Right forelimb (tissue), 1 donor: Measurements from ENCODE around the gene FBLN7.

Experiments
- DNase-seq: peaks from one replicate; pipeline ENCODE4 v3.0.0-alpha.2; 2018

Gene FBLN7

GRCh38 chr2:112159454-112159921 is 21.3 kb downstream of the FBLN7 start:
- DNase-seq: no peak

GRCh38 chr2:112160283-112161250 is 22.4 kb downstream of the FBLN7 start:
- DNase-seq: no peak

GRCh38 chr2:112161431-112162145 is 23.4 kb downstream of the FBLN7 start:
- DNase-seq: no peak

GRCh38 chr2:112162341-112162740 is 24.2 kb downstream of the FBLN7 start:
- DNase-seq: no peak

- no peak for DNase-seq
Measured at GRCh38 chr2:112162956-112163355, 24.8 kb downstream of the FBLN7 start.

GRCh38 chr2:112163541-112163981 is 25.4 kb downstream of the FBLN7 start:
- no peak for DNase-seq

GRCh38 chr2:112164876-112165275 is 26.7 kb downstream of the FBLN7 start:
- no peak for DNase-seq

- DNase-seq: no peak
Measured at GRCh38 chr2:112165296-112165695, 27.1 kb downstream of the FBLN7 start.

- DNase-seq: no peak
Measured at GRCh38 chr2:112166806-112167499, 28.8 kb downstream of the FBLN7 start.

GRCh38 chr2:112168422-112169124 is 30.4 kb downstream of the FBLN7 start:
- no peak for DNase-seq

- DNase-seq: no peak
Measured at GRCh38 chr2:112170495-112170894, 32.3 kb downstream of the FBLN7 start.

GRCh38 chr2:112173646-112174319 is 35.6 kb downstream of the FBLN7 start:
- DNase-seq: no peak

GRCh38 chr2:112174383-112174782 is 36.2 kb downstream of the FBLN7 start:
- no peak for DNase-seq

- DNase-seq: no peak
Measured at GRCh38 chr2:112175333-112175732, 37.1 kb downstream of the FBLN7 start.

GRCh38 chr2:112175958-112176573 is 37.9 kb downstream of the FBLN7 start:
- no peak for DNase-seq

GRCh38 chr2:112181571-112182290 is 43.5 kb downstream of the FBLN7 start:
- no peak for DNase-seq

- DNase-seq: no peak
Measured at GRCh38 chr2:112182581-112183034, 44.4 kb downstream of the FBLN7 start.

GRCh38 chr2:112183327-112184025 is 45.3 kb downstream of the FBLN7 start:
- DNase-seq: no peak

GRCh38 chr2:112184121-112184520 is 45.9 kb downstream of the FBLN7 start:
- no peak for DNase-seq

GRCh38 chr2:112185131-112185530 is 46.9 kb downstream of the FBLN7 start:
- no peak for DNase-seq
